GM21423 (cell line): ENCODE measurements around the gene ECHDC3.
"Not testable (repeated sequence)": the region's sequence is repeated elsewhere in the genome, so short reads cannot be mapped to it uniquely, and the experiment has no call there.

ENCODE experiments used
- ATAC-seq: cut with Tn5 transposase; IDR thresholded peaks from one replicate; pipeline ENCODE4 v1.9.1; 2021; ENCODE audit warnings: mild to moderate bottlenecking, moderate library complexity; ENCODE audit not compliant: unreplicated experiment

Gene ECHDC3

GRCh38 chr10:11742009-11742778 lies at the start of gene ECHDC3:
ECHDC3 (plus strand) TSS chr10:11742382; CDS start chr10:11742577, 195 bp downstream.
- ATAC-seq: peak; percentile 61

- no peak for ATAC-seq
Measured at GRCh38 chr10:11693376-11693775, 48.8 kb upstream of the ECHDC3 start.

- ATAC-seq: no peak
Measured at GRCh38 chr10:11695779-11696178, 46.4 kb upstream of the ECHDC3 start.

- peak; percentile 52 for ATAC-seq
Measured at GRCh38 chr10:11697718-11698527, 44.3 kb upstream of the ECHDC3 start.

GRCh38 chr10:11698691-11699549 lies 43.3 kb upstream of the ECHDC3 start:
- ATAC-seq: peak; percentile 86

- ATAC-seq: peak; percentile 5
Measured at GRCh38 chr10:11699550-11700097, 42.6 kb upstream of the ECHDC3 start.

- no peak for ATAC-seq
Measured at GRCh38 chr10:11700539-11700938, 41.6 kb upstream of the ECHDC3 start.

- no peak for ATAC-seq
Measured at GRCh38 chr10:11701451-11702095, 40.6 kb upstream of the ECHDC3 start.

GRCh38 chr10:11702264-11702663 lies 39.9 kb upstream of the ECHDC3 start:
- ATAC-seq: no peak

GRCh38 chr10:11704092-11704491 lies 38.1 kb upstream of the ECHDC3 start:
- no peak for ATAC-seq

- ATAC-seq: no peak
Measured at GRCh38 chr10:11705722-11706121, 36.5 kb upstream of the ECHDC3 start.

GRCh38 chr10:11706895-11707567 lies 35.2 kb upstream of the ECHDC3 start:
- no peak for ATAC-seq

GRCh38 chr10:11707624-11708350 lies 34.4 kb upstream of the ECHDC3 start:
- ATAC-seq: no peak

- not testable (repeated sequence) for ATAC-seq
Measured at GRCh38 chr10:11708801-11709200, 33.4 kb upstream of the ECHDC3 start.

GRCh38 chr10:11712744-11713143 lies 29.4 kb upstream of the ECHDC3 start:
- no peak for ATAC-seq

- no peak for ATAC-seq
Measured at GRCh38 chr10:11713186-11713743, 28.9 kb upstream of the ECHDC3 start.

GRCh38 chr10:11713963-11714362 lies 28.2 kb upstream of the ECHDC3 start:
- no peak for ATAC-seq

- no peak for ATAC-seq
Measured at GRCh38 chr10:11714750-11715365, 27.3 kb upstream of the ECHDC3 start.
